Measurements from ENCODE around the gene EPHA3. TPM values are rescaled to one million over a fixed set of nuclear protein-coding genes. Genes with fewer than 3 reads are reported as not detected.

EPHA3 gene
- total RNA-seq, 4 donors from 2014 or later = 5.6 to 63.0 (median 16.6) TPM

- Histone ChIP-seq H3K4me3 (no peak overlapping the region), H3K36me3 (no peaks in the 10 kb centered on the region), H3K27ac (no peak overlapping the region), H3K9me3 (no peaks in the 10 kb centered on the region), H3K4me1 (no peaks in the 10 kb centered on the region), H3K27me3 (no peaks in the 10 kb centered on the region)
- intact Hi-C loops (cut with DNase I; ENCODE audit: low total_unique reads) = no loop called here
- no peak for DNase-seq
- TF ChIP-seq POLR2A (IDR thresholded peaks at IDR 0.05) = no peak
- no peak for TF ChIP-seq CTCF (IDR thresholded peaks at IDR 0.05)
Measured at GRCh38 chr3:89250742-89251141, 143.3 kb downstream of the EPHA3 start.

DNA sequence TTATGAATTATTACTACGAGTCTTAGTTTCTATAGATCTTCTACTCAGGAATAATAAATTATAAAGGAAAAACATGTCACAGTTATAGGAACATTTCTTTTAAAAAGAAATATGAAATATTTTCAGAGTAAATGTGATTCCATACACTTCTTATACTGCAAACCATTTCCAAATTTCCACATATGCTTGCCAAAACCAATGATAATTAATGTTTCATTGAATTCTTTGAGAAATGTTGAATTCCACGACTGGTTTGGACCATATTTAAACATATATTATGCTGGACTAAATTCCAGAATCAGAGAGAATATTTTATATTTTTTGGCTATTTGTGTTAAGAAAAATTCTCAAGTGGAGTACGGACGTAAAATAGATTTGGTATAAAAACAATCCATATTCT, 144.6 kb downstream of the EPHA3 start:
- DNase-seq = no peak
- Histone ChIP-seq H3K27me3 (no peaks in the 10 kb centered on the region), H3K27ac (no peak overlapping the region), H3K36me3 (no peaks in the 10 kb centered on the region), H3K4me1 (no peaks in the 10 kb centered on the region), H3K9me3 (no peaks in the 10 kb centered on the region), H3K4me3 (no peak overlapping the region)
- intact Hi-C loops (cut with DNase I; ENCODE audit: low total_unique reads) = no loop called here
- TF ChIP-seq POLR2A (IDR thresholded peaks at IDR 0.05) = no peak
- TF ChIP-seq CTCF (IDR thresholded peaks at IDR 0.05) = no peak

GRCh38 chr3:89252860-89253259, 145.4 kb downstream of the EPHA3 start:
- no peak for DNase-seq
- intact Hi-C loops (cut with DNase I; ENCODE audit: low total_unique reads) = no loop called here
- no peaks in the 10 kb centered on the region for H3K27me3 ChIP-seq
- no peaks in the 10 kb centered on the region for H3K9me3 ChIP-seq
- H3K36me3 ChIP-seq = no peaks in the 10 kb centered on the region
- H3K27ac ChIP-seq = no peak overlapping the region
- TF ChIP-seq CTCF (IDR thresholded peaks at IDR 0.05) (no peak), POLR2A (IDR thresholded peaks at IDR 0.05) (no peak)
- no peak overlapping the region for H3K4me3 ChIP-seq
- no peaks in the 10 kb centered on the region for H3K4me1 ChIP-seq

- H3K9me3 ChIP-seq = no peaks in the 10 kb centered on the region
- intact Hi-C loops (cut with DNase I; ENCODE audit: low total_unique reads) = no loop called here
Measured at GRCh38 chr3:89256395-89256794, 149.0 kb downstream of the EPHA3 start.

GRCh38 chr3:89256882-89257281, 149.5 kb downstream of the EPHA3 start:
- intact Hi-C loops (cut with DNase I; ENCODE audit: low total_unique reads) = no loop called here
- TF ChIP-seq CTCF (IDR thresholded peaks at IDR 0.05) (no peak), POLR2A (IDR thresholded peaks at IDR 0.05) (no peak)

More at GRCh38 chr3:89256395-89256794, 149.0 kb downstream of the EPHA3 start:
- H3K4me1 ChIP-seq = no peaks in the 10 kb centered on the region
- no peaks in the 10 kb centered on the region for H3K27me3 ChIP-seq
- H3K4me3 ChIP-seq = no peak overlapping the region
- H3K27ac ChIP-seq = no peak overlapping the region
- TF ChIP-seq CTCF (IDR thresholded peaks at IDR 0.05) (no peak), POLR2A (IDR thresholded peaks at IDR 0.05) (no peak)
- no peaks in the 10 kb centered on the region for H3K36me3 ChIP-seq
- DNase-seq = no peak

More at GRCh38 chr3:89256882-89257281, 149.5 kb downstream of the EPHA3 start:
- H3K27me3 ChIP-seq = no peaks in the 10 kb centered on the region
- no peak for DNase-seq
- H3K9me3 ChIP-seq = no peaks in the 10 kb centered on the region
- H3K27ac ChIP-seq = no peak overlapping the region
- H3K4me1 ChIP-seq = no peaks in the 10 kb centered on the region
- H3K36me3 ChIP-seq = no peaks in the 10 kb centered on the region
- H3K4me3 ChIP-seq = no peak overlapping the region
